B cell (primary cell): ENCODE results near the gene CD63. TPM values are rescaled to one million over a fixed set of nuclear protein-coding genes. Genes with fewer than 3 reads are reported as not detected.
A peak's percentile ranks its signal among the peaks of the same experiment; 100 is the strongest.

Experiments
- ATAC-seq: fragments of 200-7000 bp; cut with Tn5 transposase; one replicate; pipeline ENCODE4 v1.10.0; 2021; ENCODE audit warnings: low read depth, mild to moderate bottlenecking, moderate number of reproducible peaks, moderate library complexity
- CTCF ChIA-PET: fragments of 350-600 bp; sonication (Branson Sonifier 250); formaldehyde crosslinking; loops from one replicate; lab custom pipeline; 2021; ENCODE audit warnings: antibody characterized with exemption, inconsistent platforms; lab: Charles Lee
- POLR2A ChIA-PET: fragments of 350-600 bp; sonication (Branson Sonifier 250); formaldehyde crosslinking; loops from one replicate; lab custom pipeline; 2021; ENCODE audit warnings: antibody characterized with exemption; lab: Charles Lee
- DNase-seq: peaks from one replicate; pipeline ENCODE4 v3.0.0; 2013
- H2AFZ ChIP-seq: 2 replicates; pipeline ENCODE4 v1.6.1; 2012; ENCODE audit warnings: mild to moderate bottlenecking, low read depth, low read length; ENCODE audit not compliant: insufficient read depth, poor library complexity, severe bottlenecking
- H3K27ac ChIP-seq, 2 donors: 1 replicate in 1 of 2; 2 replicates in 1 of 2; pipeline ENCODE4 v1.5.1; 2012 to 2013; ENCODE audit warnings: low read length in 2 of 2, mild to moderate bottlenecking in 2 of 2, moderate library complexity in 1 of 2
- H3K27me3 ChIP-seq, 4 experiments: fragments of 200-600 bp in 1 of 4; sonication (generic) in 1 of 4; replicated peaks in 1 of 4; 1 replicate in 2 of 4; 2 replicates in 2 of 4; pipeline versions ENCODE4 v1.6.1 to v1.7.0; 2013 to 2016; ENCODE audit warnings: low read length in 3 of 4, mild to moderate bottlenecking in 2 of 4, mixed read lengths in 1 of 4, moderate library complexity in 1 of 4; ENCODE audit not compliant: insufficient read depth in 4 of 4, control insufficient read depth in 3 of 4; ENCODE audit errors: control extremely low read depth in 1 of 4
- H3K36me3 ChIP-seq, 2 experiments: replicated peaks in 1 of 2; 1 replicate in 1 of 2; 2 replicates in 1 of 2; pipeline versions ENCODE4 v1.6.1 to v1.7.1; 2013; ENCODE audit warnings: low read length in 1 of 2; ENCODE audit not compliant: insufficient read depth in 2 of 2, control insufficient read depth in 1 of 2; ENCODE audit errors: control extremely low read depth in 1 of 2, extremely low read depth in 1 of 2
- H3K4me1 ChIP-seq, 2 donors: fragments of 200-600 bp in 1 of 2; sonication (generic) in 1 of 2; 1 replicate in 1 of 2; 2 replicates in 1 of 2; pipeline versions ENCODE4 v1.5.1 to v1.6.1; 2013 to 2017; ENCODE audit warnings: low read length in 2 of 2; ENCODE audit not compliant: control insufficient read depth in 2 of 2, insufficient read depth in 2 of 2
- H3K4me2 ChIP-seq: replicated peaks from 2 replicates; pipeline ENCODE3; 2012; ENCODE audit warnings: mild to moderate bottlenecking, low read depth, low read length; ENCODE audit not compliant: poor library complexity, severe bottlenecking
- H3K4me3 ChIP-seq, 5 experiments: fragments of 200-600 bp in 1 of 5; sonication (generic) in 1 of 5; 1 replicate in 3 of 5; 2 replicates in 2 of 5; pipeline versions ENCODE4 v1.5.1 to v1.7.0; 2011 to 2016; ENCODE audit warnings: low read length in 4 of 5, mild to moderate bottlenecking in 4 of 5, low read depth in 2 of 5, control low read depth in 1 of 5, moderate library complexity in 1 of 5; ENCODE audit not compliant: insufficient read depth in 1 of 5; ENCODE audit errors: control extremely low read depth in 1 of 5, extremely low read depth in 1 of 5
- H3K79me2 ChIP-seq: fragments of 200-600 bp; sonication (generic); one replicate; pipeline ENCODE4 v1.6.0; 2016; ENCODE audit warnings: low read length; ENCODE audit not compliant: control insufficient read depth, insufficient read depth
- H3K9ac ChIP-seq: fragments of 200-600 bp; sonication (generic); 2 replicates; pipeline ENCODE4 v1.6.1; 2017; ENCODE audit warnings: mild to moderate bottlenecking, low read length, moderate library complexity
- H3K9me3 ChIP-seq, 3 donors: one replicate each; pipeline versions ENCODE4 v1.6.1 to v1.7.1; 2013; ENCODE audit warnings: low read length in 2 of 3; ENCODE audit not compliant: control insufficient read depth in 2 of 3, insufficient read depth in 1 of 3; ENCODE audit errors: control extremely low read depth in 1 of 3
- H4K20me1 ChIP-seq: 2 replicates; pipeline ENCODE4 v1.6.0; 2012; ENCODE audit warnings: mild to moderate bottlenecking, low read length; ENCODE audit not compliant: insufficient read depth, control insufficient read depth, poor library complexity, severe bottlenecking
- H3K27ac Mint-ChIP-seq: one replicate; pipeline ENCODE4 v1.8.0; 2021; ENCODE audit warnings: mixed read lengths
- H3K27me3 Mint-ChIP-seq: one replicate; pipeline ENCODE4 v1.8.0; 2021; ENCODE audit warnings: mixed read lengths
- H3K4me1 Mint-ChIP-seq: one replicate; pipeline ENCODE4 v1.8.0; 2021; ENCODE audit warnings: mixed read lengths
- H3K4me3 Mint-ChIP-seq: one replicate; pipeline ENCODE4 v1.8.0; 2021; ENCODE audit warnings: mixed read lengths
- H3K9me3 Mint-ChIP-seq: one replicate; pipeline ENCODE4 v1.8.0; 2022; ENCODE audit warnings: mixed read lengths; ENCODE audit not compliant: insufficient read depth
- CTCF ChIP-seq: fragments of 200-600 bp; IDR thresholded peaks from one replicate; pipeline ENCODE4 v1.8.0; 2022; ENCODE audit warnings: antibody characterized with exemption, mild to moderate bottlenecking
- EZH2 ChIP-seq: IDR thresholded peaks from 2 replicates; pipeline ENCODE4 v1.6.1; 2012; ENCODE audit warnings: borderline replicate concordance, low read depth, mild to moderate bottlenecking, moderate library complexity, low read length; ENCODE audit not compliant: insufficient read depth, poor library complexity, severe bottlenecking
- WGBS: methylation state at CpG from one replicate; pipeline ENCODE4 v1.1.5; 2013; ENCODE audit warnings: missing lambda C conversion rate; ENCODE audit not compliant: insufficient coverage; 5-methylcytosine and 5-hydroxymethylcytosine counted together
- intact Hi-C: fragments of 100-400 bp; cut with micrococcal nuclease; formaldehyde crosslinking; loops from one replicate; pipeline ENCODE4 v1.10.0; 2022
- polyA plus RNA-seq: library from polyadenylated mRNA; depleted of rRNA; stranded (reverse); fragments of >200 nt; gene quantifications from 2 replicates; pipeline ENCODE4 v1.2.3, GENCODE V29; 2012
- total RNA-seq, 2 donors: library from RNA; stranded (reverse); fragments of 120-200 nt in 1 of 2; gene quantifications; 1 replicate in 1 of 2; 2 replicates in 1 of 2; pipeline versions ENCODE4 v1.2.3 to v1.2.4, GENCODE V29; 2013 to 2022

The CD63 gene
- total and polyA plus RNA-seq, 2 donors (not counting 1 experiment from before 2014, with no cell fraction given): 43.0 to 104 TPM

- Histone ChIP-seq H3K27ac (peak overlapping the region in 1 of 2 donors; percentile 34), H3K9ac (no peak overlapping the region)
- POLR2A ChIA-PET: interaction anchor here (0.5 to 1.5 kb wide), 3 partner anchors 18 to 813 kb away, joined by 3 to 6 read pairs (median 3); partner anchors contain the start of genes ORMDL2 and SARNP
Observed at GRCh38 chr12:55746174-55746912, 17.5 kb upstream of the CD63 start.

More at GRCh38 chr12:55746174-55746912, 17.5 kb upstream of the CD63 start:
- no peak for TF ChIP-seq CTCF
- TF ChIP-seq EZH2: no peak
- no peaks in the 10 kb centered on the region for H3K27me3 ChIP-seq
- peak overlapping the region; percentile 19 for H2AFZ ChIP-seq
- intact Hi-C loops: no loop called here
- 35% methylated on average over 2 of the region's 3 CpGs for WGBS
- no peak overlapping the region for H3K4me3 ChIP-seq
- H3K4me3 Mint-ChIP-seq: peak overlapping the region; percentile 73
- H3K9me3 ChIP-seq: no peaks in the 10 kb centered on the region
- H3K4me1 Mint-ChIP-seq: peaks cover 37% of the 10 kb centered on the region
- H3K27me3 Mint-ChIP-seq: no peaks in the 10 kb centered on the region
- DNase-seq (no peak), ATAC-seq (no peak)
- peaks cover 0 to 10% of the 10 kb centered on the region in 2 experiments for H3K36me3 ChIP-seq
- no peaks in the 10 kb centered on the region for H3K9me3 Mint-ChIP-seq
- H4K20me1 ChIP-seq: no peaks in the 10 kb centered on the region
- peak overlapping the region; percentile 97 for H3K4me2 ChIP-seq
- H3K4me1 ChIP-seq: peaks cover 20 to 32% of the 10 kb centered on the region in 2 donors
- CTCF ChIA-PET: interaction anchor here (0.7 to 4.3 kb wide), 5 partner anchors 8 to 333 kb away, joined by 3 to 12 read pairs (median 3); no protein-coding TSS in a partner anchor
- H3K27ac Mint-ChIP-seq: peak overlapping the region; percentile 86
- H3K79me2 ChIP-seq: peaks cover 6% of the 10 kb centered on the region
